K562 (cell line): ENCODE measurements around the gene ZNF487. TPM values are rescaled to one million over a fixed set of nuclear protein-coding genes. Genes with fewer than 3 reads are reported as not detected.

Experiments
- ATF7 ChIP-seq: fragments of 450-650 bp; IDR thresholded peaks from 2 replicates; pipeline ENCODE4 v1.7.1; 2014; ENCODE audit warnings: mild to moderate bottlenecking, moderate library complexity
- FOXM1 ChIP-seq, 2 experiments: fragments of 450-650 bp in 1 of 2; sonication (generic) in 1 of 2; formaldehyde crosslinking in 1 of 2; IDR thresholded peaks; 2 replicates each; pipeline versions ENCODE4 v1.6.1 to v1.9.0; 2017 to 2022; ENCODE audit warnings: low read depth in 2 of 2, mild to moderate bottlenecking in 2 of 2, missing genetic modification reagents in 1 of 2, moderate library complexity in 1 of 2
- GTF2F1 ChIP-seq: IDR thresholded peaks from 2 replicates; pipeline ENCODE4 v1.6.1; 2011; ENCODE audit warnings: low read depth, low read length, improper control_type of control experiment
- KLF16 ChIP-seq: IDR thresholded peaks from 2 replicates; pipeline ENCODE4 v1.6.1; 2016; ENCODE audit warnings: antibody characterized with exemption
- NCOA4 ChIP-seq: fragments of 450-650 bp; IDR thresholded peaks from 2 replicates; pipeline ENCODE4 v1.6.1; 2018; ENCODE audit warnings: mild to moderate bottlenecking; ENCODE audit not compliant: partially characterized antibody
- PTBP1 ChIP-seq: fragments of 200-400 bp; formaldehyde crosslinking; IDR thresholded peaks from 2 replicates; pipeline ENCODE4 v1.6.1; 2017; ENCODE audit warnings: low read depth, low read length
- SMC3 ChIP-seq: conservative IDR thresholded peaks from 2 replicates; pipeline ENCODE4 v1.6.1; 2011; ENCODE audit warnings: low read depth, low read length, improper control_type of control experiment; ENCODE audit not compliant: insufficient read depth
- SRSF3 ChIP-seq: fragments of 200-400 bp; formaldehyde crosslinking; IDR thresholded peaks from 2 replicates; pipeline ENCODE4 v1.6.1; 2016; ENCODE audit warnings: mild to moderate bottlenecking, low read length, moderate library complexity; ENCODE audit not compliant: insufficient read depth
- TBL1XR1 ChIP-seq, 2 experiments: IDR thresholded peaks; 2 replicates each; pipeline ENCODE4 v1.6.1; 2012; ENCODE audit warnings: improper control_type of control experiment in 2 of 2, low read length in 2 of 2, mild to moderate bottlenecking in 1 of 2
- ZNF561 ChIP-seq: fragments of 450-650 bp; formaldehyde crosslinking; conservative IDR thresholded peaks from 2 replicates; pipeline ENCODE4 v1.4.0; 2020; ENCODE audit warnings: mild to moderate bottlenecking, moderate library complexity
- polyA plus RNA-seq, 8 experiments: library from polyadenylated mRNA; depleted of rRNA in 4 of 8; stranded (reverse) in 5 of 8; unstranded in 3 of 8; fragments of >200 nt; fragmentation: Nextera tagmentation in 2 of 8; fragmentation: Illumina TruSeq in 1 of 8; extraction: Ambion mirVana in 2 of 8; extraction: Trizol in 1 of 8; gene quantifications; 2 replicates each; pipeline versions ENCODE4 v1.2.1 to v1.2.3, GENCODE V29; 2011 to 2014; ENCODE audit warnings: inconsistent platforms in 1 of 8, missing spikeins in 1 of 8
- total RNA-seq, 7 experiments: library from RNA; depleted of rRNA in 6 of 7; stranded (reverse); fragments of >200 nt in 6 of 7; fragmentation: Illumina TruSeq in 2 of 7; extraction: Trizol in 2 of 7; gene quantifications; 2 replicates each; pipeline versions ENCODE4 v1.2.1 to v1.2.3, GENCODE V29; 2011 to 2021; ENCODE audit warnings: low replicate concordance in 1 of 7
- TF ChIP-seq, protein P1 (sequence below): fragments of 250-450 bp; sonication (Bioruptor Pico); IDR thresholded peaks from 2 replicates; pipeline ENCODE4 v1.4.0; 2020; ENCODE audit warnings: mild to moderate bottlenecking
- TF ChIP-seq, protein P2 (sequence below), 2 experiments: fragments of 450-650 bp in 1 of 2; IDR thresholded peaks; 2 replicates each; pipeline ENCODE4 v1.6.1; 2011 to 2017; ENCODE audit warnings: low read depth in 2 of 2, antibody characterized with exemption in 1 of 2, borderline replicate concordance in 1 of 2, low read length in 1 of 2, mild to moderate bottlenecking in 1 of 2, mixed read lengths in 1 of 2; ENCODE audit not compliant: control insufficient read depth in 1 of 2
- TF ChIP-seq, protein P3 (sequence below): fragments of 250-450 bp; sonication (Bioruptor Pico); IDR thresholded peaks from 2 replicates; pipeline ENCODE4 v1.5.0; 2022; ENCODE audit warnings: mild to moderate bottlenecking
- TF ChIP-seq, protein P4 (sequence below): conservative IDR thresholded peaks from 2 replicates; pipeline ENCODE4 v1.6.1; 2011; ENCODE audit warnings: low read depth, mild to moderate bottlenecking, low read length; ENCODE audit not compliant: control insufficient read depth
- TF ChIP-seq, protein P5 (sequence below): fragments of 450-650 bp; IDR thresholded peaks from 2 replicates; pipeline ENCODE4 v1.6.1; 2016; ENCODE audit warnings: antibody characterized with exemption

The ZNF487 gene
- total and polyA plus RNA-seq, 9 of the 15 experiments (the other 6 are each of a cell fraction or from before 2014, with no cell fraction given) = 1.9 to 6.5 (median 4.2) TPM

DNA sequence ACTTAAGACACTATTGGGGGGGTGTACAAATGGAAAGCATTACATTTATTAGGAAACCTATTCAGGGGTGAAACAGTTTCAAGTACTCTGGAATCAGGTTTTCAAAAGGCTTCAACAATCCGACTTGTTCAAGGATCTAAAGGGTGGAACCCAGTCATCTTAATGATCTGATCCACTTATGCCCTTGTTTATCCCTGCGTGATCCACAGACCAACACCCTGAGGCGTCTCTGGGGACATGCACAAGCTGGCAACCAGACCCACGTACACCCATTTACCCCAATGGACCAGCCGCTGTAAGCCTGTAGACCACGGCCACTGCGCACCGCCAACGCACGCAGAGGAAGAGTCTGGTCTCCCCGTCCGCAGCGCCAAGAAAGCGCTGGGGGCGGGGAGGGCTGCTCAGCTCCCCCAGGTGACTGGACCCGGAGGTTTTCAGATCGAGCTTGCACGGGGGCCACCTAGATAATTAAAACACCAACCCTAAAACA is 41.3 kb upstream of the ZNF487 start (continued):
- TF ChIP-seq TBL1XR1 (IDR thresholded peaks at IDR 0.05; ENCODE audit: low read length in 2 of 2) = no peak
- TF ChIP-seq SRSF3 = no peak
- TF ChIP-seq, protein P1, sequence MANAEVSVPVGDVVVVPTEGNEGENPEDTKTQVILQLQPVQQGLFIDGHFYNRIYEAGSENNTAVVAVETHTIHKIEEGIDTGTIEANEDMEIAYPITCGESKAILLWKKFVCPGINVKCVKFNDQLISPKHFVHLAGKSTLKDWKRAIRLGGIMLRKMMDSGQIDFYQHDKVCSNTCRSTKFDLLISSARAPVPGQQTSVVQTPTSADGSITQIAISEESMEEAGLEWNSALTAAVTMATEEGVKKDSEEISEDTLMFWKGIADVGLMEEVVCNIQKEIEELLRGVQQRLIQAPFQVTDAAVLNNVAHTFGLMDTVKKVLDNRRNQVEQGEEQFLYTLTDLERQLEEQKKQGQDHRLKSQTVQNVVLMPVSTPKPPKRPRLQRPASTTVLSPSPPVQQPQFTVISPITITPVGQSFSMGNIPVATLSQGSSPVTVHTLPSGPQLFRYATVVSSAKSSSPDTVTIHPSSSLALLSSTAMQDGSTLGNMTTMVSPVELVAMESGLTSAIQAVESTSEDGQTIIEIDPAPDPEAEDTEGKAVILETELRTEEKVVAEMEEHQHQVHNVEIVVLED = no peak
- TF ChIP-seq, protein P2, sequence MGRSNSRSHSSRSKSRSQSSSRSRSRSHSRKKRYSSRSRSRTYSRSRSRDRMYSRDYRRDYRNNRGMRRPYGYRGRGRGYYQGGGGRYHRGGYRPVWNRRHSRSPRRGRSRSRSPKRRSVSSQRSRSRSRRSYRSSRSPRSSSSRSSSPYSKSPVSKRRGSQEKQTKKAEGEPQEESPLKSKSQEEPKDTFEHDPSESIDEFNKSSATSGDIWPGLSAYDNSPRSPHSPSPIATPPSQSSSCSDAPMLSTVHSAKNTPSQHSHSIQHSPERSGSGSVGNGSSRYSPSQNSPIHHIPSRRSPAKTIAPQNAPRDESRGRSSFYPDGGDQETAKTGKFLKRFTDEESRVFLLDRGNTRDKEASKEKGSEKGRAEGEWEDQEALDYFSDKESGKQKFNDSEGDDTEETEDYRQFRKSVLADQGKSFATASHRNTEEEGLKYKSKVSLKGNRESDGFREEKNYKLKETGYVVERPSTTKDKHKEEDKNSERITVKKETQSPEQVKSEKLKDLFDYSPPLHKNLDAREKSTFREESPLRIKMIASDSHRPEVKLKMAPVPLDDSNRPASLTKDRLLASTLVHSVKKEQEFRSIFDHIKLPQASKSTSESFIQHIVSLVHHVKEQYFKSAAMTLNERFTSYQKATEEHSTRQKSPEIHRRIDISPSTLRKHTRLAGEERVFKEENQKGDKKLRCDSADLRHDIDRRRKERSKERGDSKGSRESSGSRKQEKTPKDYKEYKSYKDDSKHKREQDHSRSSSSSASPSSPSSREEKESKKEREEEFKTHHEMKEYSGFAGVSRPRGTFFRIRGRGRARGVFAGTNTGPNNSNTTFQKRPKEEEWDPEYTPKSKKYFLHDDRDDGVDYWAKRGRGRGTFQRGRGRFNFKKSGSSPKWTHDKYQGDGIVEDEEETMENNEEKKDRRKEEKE (IDR thresholded peaks at IDR 0.05; ENCODE audit: borderline replicate concordance in 1 of 2, control insufficient read depth in 1 of 2, low read depth in 2 of 2, low read length in 1 of 2) = no peak
- TF ChIP-seq SMC3 = no peak
- TF ChIP-seq FOXM1 (IDR thresholded peaks at IDR 0.05; ENCODE audit: low read depth) = no peak
- TF ChIP-seq FOXM1 (CRISPR knock-in tag; IDR thresholded peaks at IDR 0.05; ENCODE audit: low read depth) = no peak
- TF ChIP-seq, protein P3, sequence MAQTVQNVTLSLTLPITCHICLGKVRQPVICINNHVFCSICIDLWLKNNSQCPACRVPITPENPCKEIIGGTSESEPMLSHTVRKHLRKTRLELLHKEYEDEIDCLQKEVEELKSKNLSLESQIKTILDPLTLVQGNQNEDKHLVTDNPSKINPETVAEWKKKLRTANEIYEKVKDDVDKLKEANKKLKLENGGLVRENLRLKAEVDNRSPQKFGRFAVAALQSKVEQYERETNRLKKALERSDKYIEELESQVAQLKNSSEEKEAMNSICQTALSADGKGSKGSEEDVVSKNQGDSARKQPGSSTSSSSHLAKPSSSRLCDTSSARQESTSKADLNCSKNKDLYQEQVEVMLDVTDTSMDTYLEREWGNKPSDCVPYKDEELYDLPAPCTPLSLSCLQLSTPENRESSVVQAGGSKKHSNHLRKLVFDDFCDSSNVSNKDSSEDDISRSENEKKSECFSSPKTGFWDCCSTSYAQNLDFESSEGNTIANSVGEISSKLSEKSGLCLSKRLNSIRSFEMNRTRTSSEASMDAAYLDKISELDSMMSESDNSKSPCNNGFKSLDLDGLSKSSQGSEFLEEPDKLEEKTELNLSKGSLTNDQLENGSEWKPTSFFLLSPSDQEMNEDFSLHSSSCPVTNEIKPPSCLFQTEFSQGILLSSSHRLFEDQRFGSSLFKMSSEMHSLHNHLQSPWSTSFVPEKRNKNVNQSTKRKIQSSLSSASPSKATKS (CRISPR knock-in tag) = no peak
- no peak for TF ChIP-seq KLF16
- TF ChIP-seq, protein P4, sequence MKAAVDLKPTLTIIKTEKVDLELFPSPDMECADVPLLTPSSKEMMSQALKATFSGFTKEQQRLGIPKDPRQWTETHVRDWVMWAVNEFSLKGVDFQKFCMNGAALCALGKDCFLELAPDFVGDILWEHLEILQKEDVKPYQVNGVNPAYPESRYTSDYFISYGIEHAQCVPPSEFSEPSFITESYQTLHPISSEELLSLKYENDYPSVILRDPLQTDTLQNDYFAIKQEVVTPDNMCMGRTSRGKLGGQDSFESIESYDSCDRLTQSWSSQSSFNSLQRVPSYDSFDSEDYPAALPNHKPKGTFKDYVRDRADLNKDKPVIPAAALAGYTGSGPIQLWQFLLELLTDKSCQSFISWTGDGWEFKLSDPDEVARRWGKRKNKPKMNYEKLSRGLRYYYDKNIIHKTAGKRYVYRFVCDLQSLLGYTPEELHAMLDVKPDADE = 0 out of 2 replicates have a peak, but pooled peaks have one; percentile 3
- TF ChIP-seq PTBP1 = no peak
- no peak for TF ChIP-seq GTF2F1
- TF ChIP-seq, protein P5, sequence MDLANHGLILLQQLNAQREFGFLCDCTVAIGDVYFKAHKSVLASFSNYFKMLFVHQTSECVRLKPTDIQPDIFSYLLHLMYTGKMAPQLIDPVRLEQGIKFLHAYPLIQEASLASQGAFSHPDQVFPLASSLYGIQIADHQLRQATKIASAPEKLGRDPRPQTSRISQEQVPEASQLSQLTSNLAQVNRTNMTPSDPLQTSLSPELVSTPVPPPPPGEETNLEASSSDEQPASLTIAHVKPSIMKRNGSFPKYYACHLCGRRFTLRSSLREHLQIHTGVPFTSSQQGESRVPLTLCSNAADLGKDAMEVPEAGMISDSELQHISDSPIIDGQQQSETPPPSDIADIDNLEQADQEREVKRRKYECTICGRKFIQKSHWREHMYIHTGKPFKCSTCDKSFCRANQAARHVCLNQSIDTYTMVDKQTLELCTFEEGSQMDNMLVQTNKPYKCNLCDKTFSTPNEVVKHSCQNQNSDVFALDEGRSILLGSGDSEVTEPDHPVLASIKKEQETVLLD = no peak
- no peak for TF ChIP-seq ZNF561
- no peak for TF ChIP-seq NCOA4
- TF ChIP-seq ATF7 = no peak; the same call in 1 of the 2 replicates
